ENCODE data around the gene SLC25A25. TPM values are rescaled to one million over a fixed set of nuclear protein-coding genes. Genes with fewer than 3 reads are reported as not detected.

The SLC25A25 gene
- total RNA-seq, 1 experiment from 2014 or later: 18.5 TPM

DNA sequence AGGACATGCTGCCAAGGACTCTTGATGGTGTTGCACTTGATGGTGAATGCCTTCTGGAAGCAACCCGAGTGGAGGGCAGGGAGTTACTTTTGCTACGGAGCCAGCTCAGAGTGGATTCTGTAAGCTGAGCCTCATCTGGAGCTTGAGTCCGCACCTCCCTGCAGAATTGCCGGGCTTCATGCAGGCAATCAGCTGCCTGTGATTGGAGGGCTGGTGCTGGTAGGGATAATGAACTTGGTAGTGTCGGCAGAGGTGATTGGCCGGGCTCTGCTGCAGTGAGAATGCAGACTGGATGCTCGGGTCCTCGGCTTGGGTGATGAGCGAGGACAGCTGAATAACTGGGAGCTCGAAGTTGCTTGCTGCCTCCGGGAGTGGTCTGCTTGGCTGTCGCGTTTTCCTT lies 23.1 kb downstream of the SLC25A25 start:
- Mint-ChIP-seq H3K4me3 (ENCODE audit: unreplicated experiment) (no peak overlapping the region), H3K36me3 (ENCODE audit: insufficient read depth, unreplicated experiment) (no peaks in the 10 kb centered on the region), H3K4me1 (ENCODE audit: low read depth, unreplicated experiment) (peaks cover 8% of the 10 kb centered on the region), H3K27me3 (ENCODE audit: insufficient read depth, unreplicated experiment) (no peaks in the 10 kb centered on the region), H3K9me3 (ENCODE audit: unreplicated experiment) (no peaks in the 10 kb centered on the region), H3K27ac (ENCODE audit: unreplicated experiment) (no peak overlapping the region)
- H3K4me1 ChIP-seq: peaks cover 6% of the 10 kb centered on the region
- no peak for DNase-seq
- H3K27me3 ChIP-seq (replicated peaks; ENCODE audit: control insufficient read depth, insufficient read depth, low read length): no peaks in the 10 kb centered on the region
- ChIA-PET CTCF (interaction anchor here (0.6 to 1.4 kb wide), 4 partner anchors 13 to 149 kb away, joined by 3 to 6 read pairs (median 4); no protein-coding TSS in a partner anchor), POLR2A (no interaction called here)
- H3K36me3 ChIP-seq (ENCODE audit: control insufficient read depth, insufficient read depth, low read length): no peaks in the 10 kb centered on the region
- TF ChIP-seq, protein P1, sequence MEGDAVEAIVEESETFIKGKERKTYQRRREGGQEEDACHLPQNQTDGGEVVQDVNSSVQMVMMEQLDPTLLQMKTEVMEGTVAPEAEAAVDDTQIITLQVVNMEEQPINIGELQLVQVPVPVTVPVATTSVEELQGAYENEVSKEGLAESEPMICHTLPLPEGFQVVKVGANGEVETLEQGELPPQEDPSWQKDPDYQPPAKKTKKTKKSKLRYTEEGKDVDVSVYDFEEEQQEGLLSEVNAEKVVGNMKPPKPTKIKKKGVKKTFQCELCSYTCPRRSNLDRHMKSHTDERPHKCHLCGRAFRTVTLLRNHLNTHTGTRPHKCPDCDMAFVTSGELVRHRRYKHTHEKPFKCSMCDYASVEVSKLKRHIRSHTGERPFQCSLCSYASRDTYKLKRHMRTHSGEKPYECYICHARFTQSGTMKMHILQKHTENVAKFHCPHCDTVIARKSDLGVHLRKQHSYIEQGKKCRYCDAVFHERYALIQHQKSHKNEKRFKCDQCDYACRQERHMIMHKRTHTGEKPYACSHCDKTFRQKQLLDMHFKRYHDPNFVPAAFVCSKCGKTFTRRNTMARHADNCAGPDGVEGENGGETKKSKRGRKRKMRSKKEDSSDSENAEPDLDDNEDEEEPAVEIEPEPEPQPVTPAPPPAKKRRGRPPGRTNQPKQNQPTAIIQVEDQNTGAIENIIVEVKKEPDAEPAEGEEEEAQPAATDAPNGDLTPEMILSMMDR (IDR thresholded peaks at IDR 0.05; ENCODE audit: insufficient read depth in 1 of 2, low read depth in 1 of 2, low read length in 1 of 2, severe bottlenecking in 1 of 2, unreplicated experiment in 1 of 2): no peak
- no peaks in the 10 kb centered on the region for H3K9me3 ChIP-seq
- no TSS peak for BruUV-seq (replicated peaks)
- no peak overlapping the region for H3K4me3 ChIP-seq (ENCODE audit: low read depth, low read length)
- intact Hi-C loops (cut with micrococcal nuclease; ENCODE audit: unreplicated experiment): no loop called here

DNA sequence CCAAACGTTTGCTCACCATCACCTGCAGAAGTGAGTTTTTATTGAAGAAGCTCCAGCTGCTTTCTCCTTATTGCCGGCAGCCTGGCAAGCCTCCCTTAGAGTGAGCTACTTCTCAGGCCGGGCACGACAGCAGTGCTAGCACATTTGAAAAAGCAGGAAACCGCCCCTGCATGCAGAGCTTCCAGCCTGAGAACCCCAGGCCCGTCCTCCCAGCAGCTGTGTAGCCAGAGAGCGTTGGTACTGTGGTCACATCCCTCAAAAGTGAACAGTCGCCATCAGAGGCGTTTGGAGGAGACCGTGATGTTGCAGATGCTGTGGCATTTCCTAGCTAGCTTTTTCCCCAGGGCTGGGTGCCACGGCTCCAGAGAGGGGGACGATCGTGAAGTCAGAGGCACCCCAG lies 23.5 kb downstream of the SLC25A25 start:
- H3K4me1 ChIP-seq: peaks cover 10% of the 10 kb centered on the region
- H3K27me3 Mint-ChIP-seq (ENCODE audit: insufficient read depth, unreplicated experiment): no peaks in the 10 kb centered on the region
- intact Hi-C loops (cut with micrococcal nuclease; ENCODE audit: unreplicated experiment): no loop called here
- H3K4me1 Mint-ChIP-seq (ENCODE audit: low read depth, unreplicated experiment): peaks cover 12% of the 10 kb centered on the region
- POLR2A ChIA-PET: no interaction called here
- no peaks in the 10 kb centered on the region for H3K36me3 ChIP-seq (ENCODE audit: control insufficient read depth, insufficient read depth, low read length)
- BruUV-seq (replicated peaks): no TSS peak
- H3K4me3 Mint-ChIP-seq (ENCODE audit: unreplicated experiment): no peak overlapping the region
- DNase-seq: no peak
- TF ChIP-seq, protein P1 (IDR thresholded peaks at IDR 0.05; ENCODE audit: insufficient read depth in 1 of 2, low read depth in 1 of 2, low read length in 1 of 2, severe bottlenecking in 1 of 2, unreplicated experiment in 1 of 2): no peak
- no peaks in the 10 kb centered on the region for H3K9me3 Mint-ChIP-seq (ENCODE audit: unreplicated experiment)
- H3K27me3 ChIP-seq (replicated peaks; ENCODE audit: control insufficient read depth, insufficient read depth, low read length): no peaks in the 10 kb centered on the region
- H3K4me3 ChIP-seq (ENCODE audit: low read depth, low read length): no peak overlapping the region
- no peaks in the 10 kb centered on the region for H3K9me3 ChIP-seq
- CTCF ChIA-PET: interaction anchor here (0.6 to 0.9 kb wide), 3 partner anchors 13 to 150 kb away, joined by 4 to 6 read pairs (median 4); no protein-coding TSS in a partner anchor
- no peaks in the 10 kb centered on the region for H3K36me3 Mint-ChIP-seq (ENCODE audit: insufficient read depth, unreplicated experiment)
- H3K27ac Mint-ChIP-seq (ENCODE audit: unreplicated experiment): no peak overlapping the region

DNA sequence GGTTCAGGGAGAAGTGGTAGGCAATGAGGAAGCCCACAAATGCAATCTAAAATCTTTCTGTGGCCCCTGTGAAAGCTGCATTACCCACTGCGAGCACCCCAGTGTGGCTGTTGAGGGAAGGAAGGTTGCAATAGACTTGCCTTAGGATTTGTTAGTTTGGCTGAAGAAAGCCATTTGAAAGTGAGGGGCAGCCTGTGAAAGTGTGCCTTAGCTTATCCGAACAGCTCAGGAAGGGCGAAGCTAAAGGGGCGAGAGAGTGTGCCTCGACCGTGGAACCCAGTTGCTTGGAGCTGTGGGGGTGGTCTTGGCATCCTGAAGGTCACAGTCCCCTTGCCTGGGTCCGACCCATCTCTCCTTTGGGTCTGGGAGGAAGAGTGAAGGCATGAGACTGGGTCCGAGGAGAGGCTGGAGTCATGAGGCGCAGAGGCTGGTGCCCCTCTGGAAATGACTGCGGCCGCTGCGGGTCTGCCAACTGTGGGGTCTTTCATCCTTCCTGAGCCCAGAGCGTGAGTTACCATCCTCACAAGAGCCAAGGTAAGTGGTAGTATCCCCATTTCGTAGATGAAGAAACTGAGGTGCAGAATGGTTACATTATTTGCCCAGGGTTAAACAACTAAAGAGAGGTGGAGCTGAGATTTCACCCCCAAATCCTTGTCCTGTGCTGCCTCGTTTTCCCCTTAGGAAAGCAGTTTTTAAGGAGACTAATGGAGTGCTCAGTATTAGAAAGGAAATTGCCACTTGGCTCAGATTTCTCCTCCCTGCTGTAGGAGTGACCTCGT lies 24.4 kb downstream of the SLC25A25 start:
- H3K36me3 Mint-ChIP-seq (ENCODE audit: insufficient read depth, unreplicated experiment): no peaks in the 10 kb centered on the region
- Histone ChIP-seq H3K4me3 (ENCODE audit: low read depth, low read length) (no peak overlapping the region), H3K4me1 (peaks cover 18% of the 10 kb centered on the region), H3K27me3 (replicated peaks; ENCODE audit: control insufficient read depth, insufficient read depth, low read length) (no peaks in the 10 kb centered on the region), H3K36me3 (ENCODE audit: control insufficient read depth, insufficient read depth, low read length) (no peaks in the 10 kb centered on the region), H3K9me3 (no peaks in the 10 kb centered on the region)
- CTCF ChIA-PET: no interaction called here
- POLR2A ChIA-PET: no interaction called here
- intact Hi-C loops (cut with micrococcal nuclease; ENCODE audit: unreplicated experiment): no loop called here
- H3K9me3 Mint-ChIP-seq (ENCODE audit: unreplicated experiment): no peaks in the 10 kb centered on the region
- H3K27me3 Mint-ChIP-seq (ENCODE audit: insufficient read depth, unreplicated experiment): no peaks in the 10 kb centered on the region
- H3K4me3 Mint-ChIP-seq (ENCODE audit: unreplicated experiment): no peak overlapping the region
- no peak for DNase-seq
- H3K27ac Mint-ChIP-seq (ENCODE audit: unreplicated experiment): peak overlapping the region; percentile 32
- H3K4me1 Mint-ChIP-seq (ENCODE audit: low read depth, unreplicated experiment): peaks cover 16% of the 10 kb centered on the region
- no TSS peak for BruUV-seq (replicated peaks)
- TF ChIP-seq, protein P1 (IDR thresholded peaks at IDR 0.05; ENCODE audit: insufficient read depth in 1 of 2, low read depth in 1 of 2, low read length in 1 of 2, severe bottlenecking in 1 of 2, unreplicated experiment in 1 of 2): no peak

Data from Caco-2 (cell line).